ENCODE data around the gene USP50.

DNA sequence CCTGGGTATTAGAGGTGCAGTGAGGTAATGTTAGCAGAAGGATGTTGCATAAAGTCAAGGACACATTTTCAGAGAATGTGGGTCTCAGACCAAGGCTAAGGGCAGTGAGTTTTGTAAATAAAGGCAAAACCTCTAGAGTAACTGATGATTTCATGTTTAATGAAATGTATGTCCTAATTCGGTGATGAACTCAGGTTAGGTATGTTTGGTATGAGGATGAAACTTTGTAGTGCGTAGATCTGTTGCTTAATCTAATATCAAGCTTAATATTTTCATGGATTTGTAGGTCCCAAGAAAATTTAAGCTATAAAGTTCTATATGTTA lies 3.6 kb downstream of the USP50 start:
- TF ChIP-seq, protein P1, sequence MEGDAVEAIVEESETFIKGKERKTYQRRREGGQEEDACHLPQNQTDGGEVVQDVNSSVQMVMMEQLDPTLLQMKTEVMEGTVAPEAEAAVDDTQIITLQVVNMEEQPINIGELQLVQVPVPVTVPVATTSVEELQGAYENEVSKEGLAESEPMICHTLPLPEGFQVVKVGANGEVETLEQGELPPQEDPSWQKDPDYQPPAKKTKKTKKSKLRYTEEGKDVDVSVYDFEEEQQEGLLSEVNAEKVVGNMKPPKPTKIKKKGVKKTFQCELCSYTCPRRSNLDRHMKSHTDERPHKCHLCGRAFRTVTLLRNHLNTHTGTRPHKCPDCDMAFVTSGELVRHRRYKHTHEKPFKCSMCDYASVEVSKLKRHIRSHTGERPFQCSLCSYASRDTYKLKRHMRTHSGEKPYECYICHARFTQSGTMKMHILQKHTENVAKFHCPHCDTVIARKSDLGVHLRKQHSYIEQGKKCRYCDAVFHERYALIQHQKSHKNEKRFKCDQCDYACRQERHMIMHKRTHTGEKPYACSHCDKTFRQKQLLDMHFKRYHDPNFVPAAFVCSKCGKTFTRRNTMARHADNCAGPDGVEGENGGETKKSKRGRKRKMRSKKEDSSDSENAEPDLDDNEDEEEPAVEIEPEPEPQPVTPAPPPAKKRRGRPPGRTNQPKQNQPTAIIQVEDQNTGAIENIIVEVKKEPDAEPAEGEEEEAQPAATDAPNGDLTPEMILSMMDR (IDR thresholded peaks at IDR 0.05), result no peak
- TF ChIP-seq POLR2A (IDR thresholded peaks at IDR 0.05) (no peak), POLR2AphosphoS5 (IDR thresholded peaks at IDR 0.05) (no peak)
